Loucy (cell line): ENCODE measurements around the gene NF1.

Experiments used
- CTCF ChIP-seq: fragments of 200-600 bp; sonication (generic); conservative IDR thresholded peaks from 2 replicates; pipeline ENCODE4 v1.5.1; 2014; ENCODE audit warnings: mild to moderate bottlenecking, antibody characterized with exemption, low read length
- EZH2phosphoT487 ChIP-seq: fragments of 200-600 bp; IDR thresholded peaks from 2 replicates; pipeline ENCODE4 v1.6.1; 2018; ENCODE audit warnings: antibody characterized with exemption, mild to moderate bottlenecking, moderate library complexity, borderline replicate concordance

- TF ChIP-seq CTCF: peak; percentile 82
- no peak for TF ChIP-seq EZH2phosphoT487
These were observed 121.4 kb downstream of the NF1 start for GRCh38 chr17:31216031-31216751.
